ENCODE results near the gene SORCS1. TPM values are rescaled to one million over a fixed set of nuclear protein-coding genes. Genes with fewer than 3 reads are reported as not detected.

SORCS1 gene
- total and polyA plus RNA-seq, 8 donors: 0.46 to 2.6 (median 1.6) TPM

- ATAC-seq: no peak
These were observed 554.8 kb downstream of the SORCS1 start for GRCh38 chr10:106609470-106610266.

GRCh38 chr10:106608066-106608465 is 556.4 kb downstream of the SORCS1 start:
- TF ChIP-seq CTCF (IDR thresholded peaks at IDR 0.05): no peak
- FAIRE-seq (no peak), ATAC-seq (no peak), DNase-seq (no peak)
- Histone ChIP-seq H3K9me3 (no peaks in the 10 kb centered on the region), H3K27me3 (no peaks in the 10 kb centered on the region), H3K27ac (no peak overlapping the region), H3K36me3 (no peaks in the 10 kb centered on the region), H3K4me3 (no peak overlapping the region), H3K4me1 (no peaks in the 10 kb centered on the region)
- intact Hi-C loops (cut with DNase I): no loop called here
- WGBS, 2 donors: 90% methylated on average over 1 of the region's 1 CpG

More at GRCh38 chr10:106609470-106610266, 554.8 kb downstream of the SORCS1 start:
- TF ChIP-seq CTCF (IDR thresholded peaks at IDR 0.05): no peak
- Histone ChIP-seq H3K36me3 (no peaks in the 10 kb centered on the region), H3K27me3 (no peaks in the 10 kb centered on the region), H3K4me1 (no peaks in the 10 kb centered on the region), H3K9me3 (no peaks in the 10 kb centered on the region), H3K27ac (no peak overlapping the region), H3K4me3 (no peak overlapping the region)
- WGBS, 2 donors: 50 to 54% methylated on average over 3 of the region's 3 CpGs
- FAIRE-seq: no peak
- DNase-seq: no peak
- intact Hi-C loops (cut with DNase I): no loop called here

GRCh38 chr10:106595281-106595680 is 569.2 kb downstream of the SORCS1 start:
- ATAC-seq: no peak

GRCh38 chr10:106593876-106594275 is 570.6 kb downstream of the SORCS1 start:
- FAIRE-seq: no peak
- TF ChIP-seq CTCF (IDR thresholded peaks at IDR 0.05): no peak
- Histone ChIP-seq H3K36me3 (no peaks in the 10 kb centered on the region), H3K9me3 (no peaks in the 10 kb centered on the region), H3K4me1 (no peaks in the 10 kb centered on the region), H3K4me3 (no peak overlapping the region), H3K27ac (no peak overlapping the region), H3K27me3 (no peaks in the 10 kb centered on the region)
- no peak for ATAC-seq
- intact Hi-C loops (cut with DNase I): no loop called here
- no peak for DNase-seq
- 69 to 78% methylated on average over 1 of the region's 1 CpG for WGBS, 2 donors

More at GRCh38 chr10:106595281-106595680, 569.2 kb downstream of the SORCS1 start:
- intact Hi-C loops (cut with DNase I): no loop called here
- H3K9me3 ChIP-seq: no peaks in the 10 kb centered on the region
- no peaks in the 10 kb centered on the region for H3K4me1 ChIP-seq
- H3K27me3 ChIP-seq: no peaks in the 10 kb centered on the region
- FAIRE-seq (no peak), DNase-seq (no peak)
- no peak for TF ChIP-seq CTCF (IDR thresholded peaks at IDR 0.05)
- H3K36me3 ChIP-seq: no peaks in the 10 kb centered on the region
- WGBS, 2 donors: 73 to 80% methylated on average over 4 of the region's 4 CpGs
- no peak overlapping the region for H3K4me3 ChIP-seq
- H3K27ac ChIP-seq: no peak overlapping the region

- Histone ChIP-seq H3K36me3 (no peaks in the 10 kb centered on the region), H3K27ac (no peak overlapping the region), H3K4me1 (no peaks in the 10 kb centered on the region), H3K4me3 (no peak overlapping the region), H3K27me3 (no peaks in the 10 kb centered on the region), H3K9me3 (no peaks in the 10 kb centered on the region)
- FAIRE-seq (no peak), ATAC-seq (no peak), DNase-seq (no peak)
- intact Hi-C loops (cut with DNase I): no loop called here
- no peak for TF ChIP-seq CTCF (IDR thresholded peaks at IDR 0.05)
These were observed 572.1 kb downstream of the SORCS1 start for GRCh38 chr10:106592396-106592795.

Measured in pancreas (tissue), 10 donors.